A549 treated with Hydrocortisone at 1 μM for 4 hours (cell line): Measurements from ENCODE around the gene WDFY1. TPM values are rescaled to one million over a fixed set of nuclear protein-coding genes. Genes with fewer than 3 reads are reported as not detected.

Experiments used
- total RNA-seq: library from RNA; stranded (reverse); fragments of 200-300 nt; extraction: Qiagen RNA extraction; gene quantifications from 5 replicates; pipeline ENCODE4 v1.2.3, GENCODE V29; 2022

Gene WDFY1
- 29.0 to 41.9 TPM (median 35.9 TPM) in 5 replicates for total RNA-seq

GRCh38 chr2:223944703-223945531 is at the start of gene WDFY1:
Gene WDFY1, minus strand, starts transcription at chr2:223945335. Its CDS starts 51 bp downstream, at chr2:223945284.

GRCh38 chr2:223957092-223957851 is 12.1 kb upstream of the WDFY1 start, which contains the start of gene MRPL44:
Gene MRPL44, plus strand, starts transcription at chr2:223957463. Its CDS starts 10 bp downstream, at chr2:223957473.

GRCh38 chr2:223837287-223838061 is 107.7 kb downstream of the WDFY1 start, which contains the start of gene AP1S3:
Gene AP1S3, minus strand, starts transcription at chr2:223837582. Its CDS starts 132 bp downstream, at chr2:223837450.

Other genes with a start within 250 kb of the WDFY1 start
- gene AP1S3, start 107.8 kb downstream of the WDFY1 start, total RNA-seq, result 23.7 to 54.3 TPM (median 31.0 TPM) in 5 replicates
- 46.4 to 49.6 TPM (median 47.6 TPM) in 5 replicates for gene MRPL44, start 12.1 kb upstream of the WDFY1 start, total RNA-seq
- 145 to 172 TPM (median 158 TPM) in 5 replicates for gene SERPINE2, start 94.0 kb upstream of the WDFY1 start, total RNA-seq